ENCODE measurements around the gene SCN5A.

The SCN5A gene

GRCh38 chr3:38560996-38561717 lies 88.3 kb downstream of the SCN5A start:
- DNase-seq (ENCODE audit: low read depth in 2 of 2): no peak

GRCh38 chr3:38560284-38560683 lies 89.2 kb downstream of the SCN5A start:
- no peak for DNase-seq (ENCODE audit: low read depth in 2 of 2)

GRCh38 chr3:38558864-38559263 lies 90.6 kb downstream of the SCN5A start:
- DNase-seq (ENCODE audit: low read depth in 2 of 2): no peak

GRCh38 chr3:38556640-38557358 lies 92.7 kb downstream of the SCN5A start:
- no peak for DNase-seq (ENCODE audit: low read depth in 2 of 2)

GRCh38 chr3:38555926-38556325 lies 93.6 kb downstream of the SCN5A start:
- no peak for DNase-seq (ENCODE audit: low read depth in 2 of 2)

GRCh38 chr3:38555149-38555840 lies 94.2 kb downstream of the SCN5A start:
- DNase-seq (ENCODE audit: low read depth in 2 of 2): no peak

GRCh38 chr3:38554127-38554827 lies 95.2 kb downstream of the SCN5A start:
- DNase-seq (ENCODE audit: low read depth in 2 of 2): no peak

GRCh38 chr3:38553071-38553470 lies 96.4 kb downstream of the SCN5A start:
- DNase-seq (ENCODE audit: low read depth in 2 of 2): no peak

- no peak for DNase-seq (ENCODE audit: low read depth in 2 of 2)
Observed at GRCh38 chr3:38552364-38552763, 97.1 kb downstream of the SCN5A start.

GRCh38 chr3:38551026-38551832 lies 98.3 kb downstream of the SCN5A start:
- no peak for DNase-seq (ENCODE audit: low read depth in 2 of 2)

- DNase-seq (ENCODE audit: low read depth in 2 of 2): no peak
Observed at GRCh38 chr3:38549957-38550840, 99.3 kb downstream of the SCN5A start.

- DNase-seq (ENCODE audit: low read depth in 2 of 2): no peak
Observed at GRCh38 chr3:38549486-38549885, 100.0 kb downstream of the SCN5A start.

- DNase-seq (ENCODE audit: low read depth in 2 of 2): no peak
Observed at GRCh38 chr3:38549082-38549481, 100.4 kb downstream of the SCN5A start.

- DNase-seq (ENCODE audit: low read depth in 2 of 2): no peak
Observed at GRCh38 chr3:38548154-38548931, 101.1 kb downstream of the SCN5A start.

GRCh38 chr3:38545983-38546382 lies 103.5 kb downstream of the SCN5A start:
- DNase-seq (ENCODE audit: low read depth in 2 of 2): no peak

- DNase-seq (ENCODE audit: low read depth in 2 of 2): no peak
Observed at GRCh38 chr3:38545550-38545949, 103.9 kb downstream of the SCN5A start.

- DNase-seq (ENCODE audit: low read depth in 2 of 2): no peak
Observed at GRCh38 chr3:38544926-38545325, 104.6 kb downstream of the SCN5A start.

GRCh38 chr3:38543586-38543985 lies 105.9 kb downstream of the SCN5A start:
- DNase-seq (ENCODE audit: low read depth in 2 of 2): no peak

Data from stimulated activated CD8-positive, alpha-beta memory T cell treated with anti-CD3 and anti-CD28 coated beads, Interleukin-15, amount 100 ng/mL, for 48 hours (primary cell).